ENCODE results near the gene FHIT. TPM values are rescaled to one million over a fixed set of nuclear protein-coding genes. Genes with fewer than 3 reads are reported as not detected.

FHIT gene
- total RNA-seq, 1 donor from 2014 or later, result 16.1 TPM

- TF ChIP-seq CTCF (IDR thresholded peaks at IDR 0.05; ENCODE audit: unreplicated experiment), result no peak
Observed at GRCh38 chr3:59850417-59850816, 1400.8 kb downstream of the FHIT start.

GRCh38 chr3:59845386-59845785 lies 1405.9 kb downstream of the FHIT start:
- Mint-ChIP-seq H3K27me3 (no peaks in the 10 kb centered on the region), H3K9me3 (ENCODE audit: low read depth) (peaks cover 9% of the 10 kb centered on the region), H3K4me3 (ENCODE audit: low read depth) (no peak overlapping the region), H3K4me1 (ENCODE audit: low read depth) (no peaks in the 10 kb centered on the region), H3K36me3 (ENCODE audit: insufficient read depth) (peaks cover 4% of the 10 kb centered on the region), H3K27ac (no peak overlapping the region)
- DNase-seq (ENCODE audit: low spot score, unreplicated experiment), result no peak
- no peak for TF ChIP-seq CTCF (IDR thresholded peaks at IDR 0.05; ENCODE audit: unreplicated experiment)

More at GRCh38 chr3:59850417-59850816, 1400.8 kb downstream of the FHIT start:
- no peak for DNase-seq (ENCODE audit: low spot score, unreplicated experiment)
- no peaks in the 10 kb centered on the region for H3K27me3 Mint-ChIP-seq
- no peak overlapping the region for H3K4me3 Mint-ChIP-seq (ENCODE audit: low read depth)
- H3K27ac Mint-ChIP-seq, result no peak overlapping the region
- peaks cover 12% of the 10 kb centered on the region for H3K9me3 Mint-ChIP-seq (ENCODE audit: low read depth)
- H3K36me3 Mint-ChIP-seq (ENCODE audit: insufficient read depth), result peaks cover 4% of the 10 kb centered on the region
- no peaks in the 10 kb centered on the region for H3K4me1 Mint-ChIP-seq (ENCODE audit: low read depth)

- H3K27ac Mint-ChIP-seq, result no peak overlapping the region
Observed at GRCh38 chr3:59843821-59844220, 1407.4 kb downstream of the FHIT start.

GRCh38 chr3:59839810-59840515 lies 1411.3 kb downstream of the FHIT start:
- Mint-ChIP-seq H3K9me3 (ENCODE audit: low read depth) (peaks cover 2% of the 10 kb centered on the region), H3K4me1 (ENCODE audit: low read depth) (no peaks in the 10 kb centered on the region)
- no peak for DNase-seq (ENCODE audit: low spot score, unreplicated experiment)

More at GRCh38 chr3:59843821-59844220, 1407.4 kb downstream of the FHIT start:
- peaks cover 9% of the 10 kb centered on the region for H3K9me3 Mint-ChIP-seq (ENCODE audit: low read depth)
- no peak for DNase-seq (ENCODE audit: low spot score, unreplicated experiment)
- no peaks in the 10 kb centered on the region for H3K4me1 Mint-ChIP-seq (ENCODE audit: low read depth)
- no peaks in the 10 kb centered on the region for H3K27me3 Mint-ChIP-seq
- peaks cover 4% of the 10 kb centered on the region for H3K36me3 Mint-ChIP-seq (ENCODE audit: insufficient read depth)
- H3K4me3 Mint-ChIP-seq (ENCODE audit: low read depth), result no peak overlapping the region
- no peak for TF ChIP-seq CTCF (IDR thresholded peaks at IDR 0.05; ENCODE audit: unreplicated experiment)

GRCh38 chr3:59839283-59839682 lies 1412.0 kb downstream of the FHIT start:
- no peaks in the 10 kb centered on the region for H3K27me3 Mint-ChIP-seq
- H3K4me1 Mint-ChIP-seq (ENCODE audit: low read depth), result no peaks in the 10 kb centered on the region
- H3K9me3 Mint-ChIP-seq (ENCODE audit: low read depth), result peaks cover 4% of the 10 kb centered on the region
- H3K27ac Mint-ChIP-seq, result no peak overlapping the region
- no peak overlapping the region for H3K4me3 Mint-ChIP-seq (ENCODE audit: low read depth)
- TF ChIP-seq CTCF (IDR thresholded peaks at IDR 0.05; ENCODE audit: unreplicated experiment), result no peak
- DNase-seq (ENCODE audit: low spot score, unreplicated experiment), result no peak
- H3K36me3 Mint-ChIP-seq (ENCODE audit: insufficient read depth), result no peaks in the 10 kb centered on the region

More at GRCh38 chr3:59839810-59840515, 1411.3 kb downstream of the FHIT start:
- no peak overlapping the region for H3K4me3 Mint-ChIP-seq (ENCODE audit: low read depth)
- H3K27ac Mint-ChIP-seq, result no peak overlapping the region
- H3K27me3 Mint-ChIP-seq, result no peaks in the 10 kb centered on the region
- TF ChIP-seq CTCF (IDR thresholded peaks at IDR 0.05; ENCODE audit: unreplicated experiment), result no peak
- H3K36me3 Mint-ChIP-seq (ENCODE audit: insufficient read depth), result no peaks in the 10 kb centered on the region
